AG09319 (cell line): Measurements from ENCODE around the gene ZFYVE9.

ENCODE experiments used
- DNase-seq: peaks from one replicate; pipeline ENCODE4 v3.0.0-alpha.2; 2010; ENCODE audit warnings: low read depth; ENCODE audit errors: extremely low read depth
- CTCF ChIP-seq: IDR thresholded peaks from 2 replicates; pipeline ENCODE4 v1.5.1; 2011; ENCODE audit warnings: low read depth, mild to moderate bottlenecking, inconsistent platforms, low read length, moderate library complexity

ZFYVE9 gene

GRCh38 chr1:52305417-52306226 lies 163.7 kb downstream of the ZFYVE9 start:
- no peak for DNase-seq
- TF ChIP-seq CTCF = no peak

- DNase-seq = no peak
- no peak for TF ChIP-seq CTCF
Measured at GRCh38 chr1:52306227-52307006, 164.5 kb downstream of the ZFYVE9 start.

- no peak for DNase-seq
- no peak for TF ChIP-seq CTCF
Measured at GRCh38 chr1:52321061-52321460, 179.2 kb downstream of the ZFYVE9 start.

GRCh38 chr1:52323731-52324130 lies 181.8 kb downstream of the ZFYVE9 start:
- no peak for TF ChIP-seq CTCF
- DNase-seq = no peak

DNA sequence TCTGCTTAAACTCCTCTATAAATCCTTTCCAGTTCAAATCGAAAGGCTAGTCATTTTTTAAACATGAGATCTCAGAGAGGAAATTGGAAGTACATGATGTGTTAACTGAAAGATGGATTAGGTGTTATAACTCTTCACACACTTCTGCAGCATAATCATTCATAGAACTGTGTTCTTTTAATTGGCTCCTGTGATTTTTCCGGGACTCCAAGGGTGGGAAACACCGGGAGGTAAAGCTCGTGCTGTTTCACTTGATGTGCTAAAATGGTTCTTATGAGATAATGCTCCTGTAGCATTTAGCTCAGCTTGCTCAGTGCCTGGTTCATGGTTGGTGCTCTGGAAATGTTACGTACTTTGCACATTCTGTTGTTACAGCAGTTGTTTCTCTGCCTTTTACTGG lies 183.9 kb downstream of the ZFYVE9 start:
- TF ChIP-seq CTCF = no peak
- DNase-seq = no peak

DNA sequence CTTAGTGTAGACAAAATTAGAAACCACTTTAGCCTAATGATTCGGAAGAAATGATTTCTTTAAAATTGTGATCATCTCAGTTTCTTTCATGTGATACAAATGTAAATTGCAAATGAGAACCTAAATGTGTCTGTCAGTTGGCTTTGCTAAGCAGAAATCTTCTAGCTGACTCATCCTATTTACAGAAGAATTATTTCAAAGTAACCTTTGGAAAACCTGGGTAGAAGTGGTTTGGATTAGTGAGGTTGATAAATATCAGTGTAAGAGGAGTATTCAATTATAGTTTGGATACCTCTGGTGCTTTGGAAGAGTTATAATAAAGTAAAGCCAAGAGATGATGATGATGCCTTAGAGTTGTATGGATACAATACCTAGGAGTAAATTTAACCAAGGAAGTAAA lies 186.7 kb downstream of the ZFYVE9 start:
- no peak for DNase-seq
- TF ChIP-seq CTCF = no peak

GRCh38 chr1:52332411-52332810 lies 190.5 kb downstream of the ZFYVE9 start:
- no peak for TF ChIP-seq CTCF
- DNase-seq = no peak
